Measurements from ENCODE around the gene NSD2. TPM values are rescaled to one million over a fixed set of nuclear protein-coding genes. Genes with fewer than 3 reads are reported as not detected.
A peak's percentile ranks its signal among the peaks of the same experiment; 100 is the strongest.

NSD2 gene
- total and polyA plus RNA-seq, 7 donors: 7.2 to 57.9 (median 36.0) TPM

- Histone ChIP-seq H3K27ac (no peak overlapping the region), H3K27me3 (no peaks in the 10 kb centered on the region), H3K4me3 (no peak overlapping the region), H3K36me3 (peaks cover 0 to 34% (median 10%) of the 10 kb centered on the region in 4 donors), H3K9me3 (no peaks in the 10 kb centered on the region), H3K4me1 (no peaks in the 10 kb centered on the region)
- DNase-seq: peak; percentile 85
- WGBS, 2 donors: 24 to 27% methylated on average over 15 of the region's 15 CpGs
- TF ChIP-seq POLR2A (IDR thresholded peaks at IDR 0.05): no peak
- no peak for TF ChIP-seq EP300 (IDR thresholded peaks at IDR 0.05)
- TF ChIP-seq CTCF (IDR thresholded peaks at IDR 0.05): peak; percentile 67 to 93 (median 79)
- intact Hi-C loops (cut with DNase I): loop anchor here (1.0 to 5.0 kb wide), 4 partner anchors 29 to 153 kb away; partner anchors contain the start of genes LETM1 and NSD2
Measured at GRCh38 chr4:1899149-1900086, 28.2 kb downstream of the NSD2 start.

GRCh38 chr4:1900087-1900433 lies 28.9 kb downstream of the NSD2 start:
- Histone ChIP-seq H3K9me3 (no peaks in the 10 kb centered on the region), H3K27me3 (no peaks in the 10 kb centered on the region), H3K36me3 (peaks cover 0 to 39% (median 10%) of the 10 kb centered on the region in 4 donors), H3K4me1 (no peaks in the 10 kb centered on the region), H3K27ac (no peak overlapping the region), H3K4me3 (no peak overlapping the region)
- intact Hi-C loops (cut with DNase I): no loop called here
- TF ChIP-seq EP300 (IDR thresholded peaks at IDR 0.05): no peak
- no peak for TF ChIP-seq CTCF (IDR thresholded peaks at IDR 0.05)
- TF ChIP-seq POLR2A (IDR thresholded peaks at IDR 0.05): no peak
- no peak for TF ChIP-seq POLR2AphosphoS5 (IDR thresholded peaks at IDR 0.05)
- peak; percentile 21 for DNase-seq

GRCh38 chr4:1900624-1901023 lies 29.4 kb downstream of the NSD2 start:
- Histone ChIP-seq H3K4me3 (no peak overlapping the region), H3K4me1 (no peaks in the 10 kb centered on the region), H3K27me3 (no peaks in the 10 kb centered on the region), H3K9me3 (no peaks in the 10 kb centered on the region), H3K27ac (no peak overlapping the region), H3K36me3 (peaks cover 0 to 44% (median 10%) of the 10 kb centered on the region in 4 donors)
- intact Hi-C loops (cut with DNase I): no loop called here
- DNase-seq: peak; percentile 22
- WGBS, 2 donors: 81 to 90% methylated on average over 16 of the region's 16 CpGs
- TF ChIP-seq POLR2A (IDR thresholded peaks at IDR 0.05) (no peak), EP300 (IDR thresholded peaks at IDR 0.05) (no peak), POLR2AphosphoS5 (IDR thresholded peaks at IDR 0.05) (no peak), CTCF (IDR thresholded peaks at IDR 0.05) (no peak)

GRCh38 chr4:1901127-1901526 lies 29.9 kb downstream of the NSD2 start:
- peak; percentile 56 for DNase-seq
- H3K27ac ChIP-seq: no peak overlapping the region
- H3K36me3 ChIP-seq: peaks cover 0 to 49% (median 10%) of the 10 kb centered on the region in 4 donors
- H3K9me3 ChIP-seq: no peaks in the 10 kb centered on the region
- H3K4me3 ChIP-seq: no peak overlapping the region
- no peaks in the 10 kb centered on the region for H3K27me3 ChIP-seq
- no peak for TF ChIP-seq CTCF (IDR thresholded peaks at IDR 0.05)
- TF ChIP-seq POLR2A (IDR thresholded peaks at IDR 0.05): no peak
- no peak for TF ChIP-seq EP300 (IDR thresholded peaks at IDR 0.05)
- TF ChIP-seq POLR2AphosphoS5 (IDR thresholded peaks at IDR 0.05): no peak
- WGBS, 2 donors: 80 to 88% methylated on average over 6 of the region's 6 CpGs
- intact Hi-C loops (cut with DNase I): no loop called here
- no peaks in the 10 kb centered on the region for H3K4me1 ChIP-seq

Data from sigmoid colon (tissue), 7 donors.